ENCODE data around the gene ZNF654. TPM values are rescaled to one million over a fixed set of nuclear protein-coding genes. Genes with fewer than 3 reads are reported as not detected.

The ZNF654 gene
- total and polyA plus RNA-seq, 2 of the 13 experiments (the other 11 are each of a cell fraction or from before 2014, with no cell fraction given) = 1.8 to 4.1 TPM

DNA sequence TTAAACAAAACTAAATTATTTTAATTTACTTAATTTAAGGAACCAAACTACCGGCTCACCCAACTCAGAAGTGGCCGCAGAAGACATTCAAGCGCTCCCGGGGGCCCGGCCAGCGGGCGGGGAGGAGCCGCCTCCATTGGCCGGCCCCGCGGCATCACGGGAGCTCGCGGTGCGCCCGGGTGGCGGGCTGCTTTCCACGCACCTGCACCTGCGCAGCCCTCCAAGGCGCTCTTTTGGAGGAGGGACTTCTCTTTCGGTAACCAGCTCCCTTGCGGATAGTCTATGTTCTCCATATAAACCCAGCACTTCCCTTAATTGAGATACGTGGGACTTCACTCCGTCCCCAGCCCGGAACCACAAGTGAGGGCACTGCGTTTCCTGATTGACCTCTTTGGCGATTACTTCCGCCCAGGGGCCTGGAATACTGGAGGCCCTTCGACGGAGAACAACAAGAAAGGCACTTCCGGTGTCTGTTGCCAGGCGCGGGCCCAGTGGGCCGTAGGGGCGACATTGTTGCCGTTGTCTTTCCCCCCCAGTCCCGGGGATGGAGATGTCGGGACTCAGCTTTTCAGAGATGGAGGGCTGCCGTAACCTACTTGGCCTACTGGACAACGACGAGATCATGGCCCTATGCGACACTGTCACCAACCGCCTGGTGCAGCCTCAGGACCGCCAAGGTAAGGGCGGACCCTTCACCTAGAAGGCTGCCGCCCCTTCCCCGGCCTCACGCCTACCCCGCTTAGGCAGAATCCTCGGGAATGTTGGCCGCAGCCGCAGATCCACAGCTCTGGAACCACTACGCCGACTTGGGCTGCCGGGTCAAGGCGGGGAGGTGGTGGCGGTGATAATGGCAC, 90.7 kb downstream of the ZNF654 start, which contains the start of gene C3orf38 (continued):
- TF ChIP-seq ZFP90 (CRISPR knock-in tag; IDR thresholded peaks at IDR 0.05; ENCODE audit: borderline replicate concordance) = 0 out of 2 replicates have a peak, but pooled peaks have one; percentile 59
- TF ChIP-seq PHF8 (CRISPR knock-in tag; IDR thresholded peaks at IDR 0.05) = peak; percentile 97
- TF ChIP-seq YEATS2 (CRISPR knock-in tag; IDR thresholded peaks at IDR 0.05; ENCODE audit: borderline replicate concordance) = peak; percentile 95
- no peak for TF ChIP-seq TBP (CRISPR knock-in tag; IDR thresholded peaks at IDR 0.05)
- TF ChIP-seq, protein P1, sequence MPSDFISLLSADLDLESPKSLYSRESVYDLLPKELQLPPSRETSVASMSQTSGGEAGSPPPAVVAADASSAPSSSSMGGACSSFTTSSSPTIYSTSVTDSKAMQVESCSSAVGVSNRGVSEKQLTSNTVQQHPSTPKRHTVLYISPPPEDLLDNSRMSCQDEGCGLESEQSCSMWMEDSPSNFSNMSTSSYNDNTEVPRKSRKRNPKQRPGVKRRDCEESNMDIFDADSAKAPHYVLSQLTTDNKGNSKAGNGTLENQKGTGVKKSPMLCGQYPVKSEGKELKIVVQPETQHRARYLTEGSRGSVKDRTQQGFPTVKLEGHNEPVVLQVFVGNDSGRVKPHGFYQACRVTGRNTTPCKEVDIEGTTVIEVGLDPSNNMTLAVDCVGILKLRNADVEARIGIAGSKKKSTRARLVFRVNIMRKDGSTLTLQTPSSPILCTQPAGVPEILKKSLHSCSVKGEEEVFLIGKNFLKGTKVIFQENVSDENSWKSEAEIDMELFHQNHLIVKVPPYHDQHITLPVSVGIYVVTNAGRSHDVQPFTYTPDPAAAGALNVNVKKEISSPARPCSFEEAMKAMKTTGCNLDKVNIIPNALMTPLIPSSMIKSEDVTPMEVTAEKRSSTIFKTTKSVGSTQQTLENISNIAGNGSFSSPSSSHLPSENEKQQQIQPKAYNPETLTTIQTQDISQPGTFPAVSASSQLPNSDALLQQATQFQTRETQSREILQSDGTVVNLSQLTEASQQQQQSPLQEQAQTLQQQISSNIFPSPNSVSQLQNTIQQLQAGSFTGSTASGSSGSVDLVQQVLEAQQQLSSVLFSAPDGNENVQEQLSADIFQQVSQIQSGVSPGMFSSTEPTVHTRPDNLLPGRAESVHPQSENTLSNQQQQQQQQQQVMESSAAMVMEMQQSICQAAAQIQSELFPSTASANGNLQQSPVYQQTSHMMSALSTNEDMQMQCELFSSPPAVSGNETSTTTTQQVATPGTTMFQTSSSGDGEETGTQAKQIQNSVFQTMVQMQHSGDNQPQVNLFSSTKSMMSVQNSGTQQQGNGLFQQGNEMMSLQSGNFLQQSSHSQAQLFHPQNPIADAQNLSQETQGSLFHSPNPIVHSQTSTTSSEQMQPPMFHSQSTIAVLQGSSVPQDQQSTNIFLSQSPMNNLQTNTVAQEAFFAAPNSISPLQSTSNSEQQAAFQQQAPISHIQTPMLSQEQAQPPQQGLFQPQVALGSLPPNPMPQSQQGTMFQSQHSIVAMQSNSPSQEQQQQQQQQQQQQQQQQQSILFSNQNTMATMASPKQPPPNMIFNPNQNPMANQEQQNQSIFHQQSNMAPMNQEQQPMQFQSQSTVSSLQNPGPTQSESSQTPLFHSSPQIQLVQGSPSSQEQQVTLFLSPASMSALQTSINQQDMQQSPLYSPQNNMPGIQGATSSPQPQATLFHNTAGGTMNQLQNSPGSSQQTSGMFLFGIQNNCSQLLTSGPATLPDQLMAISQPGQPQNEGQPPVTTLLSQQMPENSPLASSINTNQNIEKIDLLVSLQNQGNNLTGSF (CRISPR knock-in tag; IDR thresholded peaks at IDR 0.05) = no peak
- no peak for TF ChIP-seq TAF15 (IDR thresholded peaks at IDR 0.05; ENCODE audit: low read depth, low read length, poor library complexity, severe bottlenecking)
- TF ChIP-seq MED8 (CRISPR knock-in tag; IDR thresholded peaks at IDR 0.05; ENCODE audit: insufficient replicate concordance) = peak; percentile 69
- 0 out of 2 replicates have a peak, but pooled peaks have one; percentile 42 for TF ChIP-seq ZNF570 (CRISPR knock-in tag; IDR thresholded peaks at IDR 0.05; ENCODE audit: borderline replicate concordance)
- TF ChIP-seq CBFB (CRISPR knock-in tag; IDR thresholded peaks at IDR 0.05) = peak; percentile 58; the same call in 1 of the 2 replicates
- peak; percentile 76; the same call in 1 of the 2 replicates for TF ChIP-seq ZNF335 (CRISPR knock-in tag; IDR thresholded peaks at IDR 0.05)
- peak; percentile 86 for TF ChIP-seq JUN (CRISPR knock-in tag; IDR thresholded peaks at IDR 0.05)
- no peak for TF ChIP-seq ARNT2 (CRISPR knock-in tag; IDR thresholded peaks at IDR 0.05; ENCODE audit: low read depth)
- peak; percentile 77 for TF ChIP-seq SP4 (CRISPR knock-in tag; IDR thresholded peaks at IDR 0.05)
- peak; percentile 85 for TF ChIP-seq YY1 (IDR thresholded peaks at IDR 0.05; ENCODE audit: insufficient read depth, insufficient replicate concordance, low read depth, low read length)

Measured in HepG2 (cell line).